ENCODE data around the gene SPINK1. TPM values are rescaled to one million over a fixed set of nuclear protein-coding genes. Genes with fewer than 3 reads are reported as not detected.
"Not testable (repeated sequence)": the region's sequence is repeated elsewhere in the genome, so short reads cannot be mapped to it uniquely, and the experiment has no call there.

SPINK1 gene
- total RNA-seq, 2 donors from 2014 or later: 275 to 368 TPM

GRCh38 chr5:147822686-147823491, 8.6 kb downstream of the SPINK1 start:
- ATAC-seq (peak; percentile 91), DNase-seq (peak in 1 of 2 donors; percentile 15)
- intact Hi-C loops (cut with DNase I, micrococcal nuclease): loop anchor here (2.0 to 10.0 kb wide), 2 partner anchors 194 to 198 kb away; no protein-coding TSS in a partner anchor

GRCh38 chr5:147822222-147822621, 9.2 kb downstream of the SPINK1 start:
- intact Hi-C loops (cut with DNase I, micrococcal nuclease): loop anchor here (2.0 to 10.0 kb wide), 2 partner anchors 193 to 197 kb away; no protein-coding TSS in a partner anchor
- not testable (repeated sequence) for ATAC-seq, DNase-seq

GRCh38 chr5:147821766-147822165, 9.7 kb downstream of the SPINK1 start:
- DNase-seq: no peak
- intact Hi-C loops (cut with DNase I, micrococcal nuclease): loop anchor here (2.0 to 10.0 kb wide), 2 partner anchors 193 to 197 kb away; no protein-coding TSS in a partner anchor
- no peak for ATAC-seq

- no peak for DNase-seq
- intact Hi-C loops (cut with DNase I, micrococcal nuclease): no loop called here
- ATAC-seq: no peak
Observed at GRCh38 chr5:147819261-147819770, 12.2 kb downstream of the SPINK1 start.

- intact Hi-C loops (cut with DNase I, micrococcal nuclease): no loop called here
- DNase-seq: no peak
- no peak for ATAC-seq
Observed at GRCh38 chr5:147818290-147818689, 13.2 kb downstream of the SPINK1 start.

- intact Hi-C loops (cut with DNase I, micrococcal nuclease): no loop called here
- ATAC-seq (no peak), DNase-seq (no peak)
Observed at GRCh38 chr5:147813696-147814095, 17.8 kb downstream of the SPINK1 start.

- no peak for ATAC-seq
Observed at GRCh38 chr5:147809830-147810666, 21.4 kb downstream of the SPINK1 start.

GRCh38 chr5:147805030-147805454, 26.4 kb downstream of the SPINK1 start:
- intact Hi-C loops (cut with DNase I, micrococcal nuclease): no loop called here
- peak in 1 of 2 donors; percentile 22 for DNase-seq
- ATAC-seq: peak; percentile 64

More at GRCh38 chr5:147809830-147810666, 21.4 kb downstream of the SPINK1 start:
- no peak for DNase-seq
- intact Hi-C loops (cut with DNase I, micrococcal nuclease): no loop called here

- intact Hi-C loops (cut with DNase I, micrococcal nuclease): no loop called here
- peak in 1 of 2 donors; percentile 8 for DNase-seq
- ATAC-seq: peak; percentile 45
Observed at GRCh38 chr5:147804334-147804733, 27.1 kb downstream of the SPINK1 start.

GRCh38 chr5:147803926-147804325, 27.5 kb downstream of the SPINK1 start:
- no peak for DNase-seq
- intact Hi-C loops (cut with DNase I, micrococcal nuclease): no loop called here
- ATAC-seq: no peak

- ATAC-seq; intact Hi-C loops (cut with DNase I, micrococcal nuclease); DNase-seq: not testable (repeated sequence)
Observed at GRCh38 chr5:147803161-147803560, 28.3 kb downstream of the SPINK1 start.

GRCh38 chr5:147801461-147801860, 30.0 kb downstream of the SPINK1 start:
- no peak for ATAC-seq
- intact Hi-C loops (cut with DNase I, micrococcal nuclease): no loop called here
- DNase-seq: no peak

- ATAC-seq (no peak), DNase-seq (no peak)
- intact Hi-C loops (cut with DNase I, micrococcal nuclease): no loop called here
Observed at GRCh38 chr5:147800491-147800890, 31.0 kb downstream of the SPINK1 start.

GRCh38 chr5:147796556-147797308, 34.7 kb downstream of the SPINK1 start:
- ATAC-seq: no peak
- intact Hi-C loops (cut with DNase I, micrococcal nuclease): no loop called here
- DNase-seq: no peak

GRCh38 chr5:147791181-147791580, 40.3 kb downstream of the SPINK1 start:
- ATAC-seq: no peak
- no peak for DNase-seq
- intact Hi-C loops (cut with DNase I, micrococcal nuclease): no loop called here

- no peak for DNase-seq
- no peak for ATAC-seq
- intact Hi-C loops (cut with DNase I, micrococcal nuclease): no loop called here
Observed at GRCh38 chr5:147789820-147790219, 41.7 kb downstream of the SPINK1 start.

- no peak for ATAC-seq
- intact Hi-C loops (cut with DNase I, micrococcal nuclease): no loop called here
- DNase-seq: no peak
Observed at GRCh38 chr5:147788023-147788422, 43.4 kb downstream of the SPINK1 start.

- DNase-seq: no peak
- ATAC-seq: no peak
- intact Hi-C loops (cut with DNase I, micrococcal nuclease): no loop called here
Observed at GRCh38 chr5:147786142-147786541, 45.3 kb downstream of the SPINK1 start.
